HG03442 (cell line): ENCODE data around the gene FXYD2.
"Not testable (repeated sequence)": the region's sequence is repeated elsewhere in the genome, so short reads cannot be mapped to it uniquely, and the experiment has no call there.

Source experiments
- ATAC-seq: cut with Tn5 transposase; IDR thresholded peaks from one replicate; pipeline ENCODE4 v1.9.1; 2021; ENCODE audit warnings: mild to moderate bottlenecking, moderate library complexity; ENCODE audit not compliant: unreplicated experiment

FXYD2 gene

DNA sequence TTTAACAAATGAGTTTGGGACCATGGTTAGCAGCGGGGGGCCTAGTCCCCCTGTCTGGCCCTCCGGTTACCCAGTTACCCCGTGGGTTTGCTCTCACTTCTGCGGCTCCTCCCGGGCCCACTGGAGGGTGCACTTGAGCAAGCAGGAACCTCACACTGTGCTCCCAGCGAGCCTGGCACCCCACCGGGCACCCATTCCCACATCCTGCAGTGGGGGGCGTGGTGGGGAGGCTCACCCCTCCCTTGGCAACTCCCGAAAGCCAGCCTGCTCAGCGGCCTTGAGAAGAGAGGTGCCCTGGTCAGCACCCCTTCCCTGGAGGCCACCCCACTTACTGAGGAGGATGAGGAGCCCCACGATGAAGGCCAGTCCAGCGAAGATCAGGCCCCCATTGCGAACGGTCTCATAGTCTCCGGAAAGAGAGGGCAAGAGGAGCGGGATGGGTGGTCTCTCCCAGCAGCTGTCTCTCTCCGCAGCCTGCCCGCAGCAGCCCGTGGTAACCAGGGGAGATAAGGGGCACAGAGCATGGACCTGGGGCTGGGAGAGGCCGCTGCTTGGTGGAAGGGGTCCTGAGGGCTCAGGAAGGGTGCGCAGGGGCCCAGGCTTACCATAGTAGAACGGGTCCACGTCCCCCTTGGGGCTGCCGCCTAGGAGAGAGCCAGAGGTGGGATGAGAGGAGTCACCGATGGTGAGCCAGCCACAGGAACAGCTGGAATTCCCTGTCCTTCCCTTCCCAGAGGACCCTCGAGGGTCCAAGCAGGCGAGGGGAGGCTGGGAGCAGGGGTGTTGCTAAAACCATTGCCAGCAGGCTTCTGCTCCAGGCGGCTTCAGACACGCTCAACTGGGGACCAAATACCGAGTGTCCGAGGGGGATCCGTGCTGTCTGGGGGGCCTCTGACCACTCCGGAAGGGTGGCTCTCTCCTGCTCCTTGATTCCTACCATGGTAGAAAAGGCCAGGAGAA lies 2.2 kb downstream of the FXYD2 start:
- no peak for ATAC-seq

DNA sequence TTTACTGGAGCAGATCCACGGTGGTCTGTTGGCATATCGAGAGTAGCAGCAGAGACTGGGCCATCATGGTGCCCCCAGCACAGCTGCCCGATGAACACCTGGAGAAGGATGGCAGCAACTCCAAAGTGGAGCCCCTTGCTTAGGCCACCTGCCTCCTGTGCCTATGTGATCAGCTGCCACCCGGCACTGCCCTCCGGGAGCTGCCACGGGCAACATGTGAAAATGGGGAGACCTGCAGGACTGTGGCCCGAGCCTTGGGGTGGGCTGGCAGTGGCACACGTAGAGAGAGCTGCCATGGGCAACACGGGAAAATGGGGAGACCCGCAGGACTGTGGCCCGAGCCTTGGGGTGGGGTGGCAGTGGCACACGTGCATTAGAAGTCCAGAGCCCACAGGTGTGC lies 3.1 kb downstream of the FXYD2 start:
- no peak for ATAC-seq

DNA sequence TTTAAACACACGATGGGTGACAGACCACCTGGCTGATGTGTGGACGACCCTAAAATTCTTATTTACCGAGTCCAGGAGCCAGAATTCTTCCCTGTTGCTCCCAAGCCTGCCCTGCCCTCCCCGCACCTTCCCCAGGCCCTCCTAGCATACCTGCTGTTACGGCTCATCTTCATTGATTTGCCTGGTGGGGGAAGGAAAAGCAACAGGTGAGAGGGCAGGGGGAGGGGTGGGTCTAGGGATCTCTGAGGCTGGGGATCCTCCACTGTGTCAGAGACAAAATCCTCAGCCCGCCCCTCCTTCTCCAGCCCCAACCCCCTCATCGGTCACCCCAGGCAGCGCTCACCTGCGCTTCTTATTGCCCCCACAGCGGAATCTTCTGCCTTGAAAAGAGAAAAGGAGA lies 4.0 kb downstream of the FXYD2 start:
- ATAC-seq, result no peak

DNA sequence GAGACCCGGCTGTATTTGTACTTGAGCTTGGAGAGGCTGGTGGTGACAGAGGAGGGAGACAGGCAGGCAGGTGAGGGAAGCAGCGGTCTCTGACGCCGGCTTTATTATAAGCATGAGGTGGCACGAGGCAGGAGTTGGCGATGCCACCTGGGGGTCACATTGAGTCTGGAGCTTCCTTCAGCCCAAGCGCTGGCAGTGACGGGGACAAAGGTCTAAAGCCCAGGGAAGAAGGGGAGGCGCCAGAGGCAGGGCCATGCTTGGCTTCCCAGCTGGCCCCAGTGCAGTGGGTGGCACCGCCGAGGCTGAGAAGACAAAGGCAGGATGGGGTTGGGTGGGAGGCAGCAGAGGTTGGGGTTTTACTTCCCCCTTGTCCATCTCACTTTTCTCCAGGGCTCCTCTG lies 4.5 kb downstream of the FXYD2 start:
- ATAC-seq, result no peak

DNA sequence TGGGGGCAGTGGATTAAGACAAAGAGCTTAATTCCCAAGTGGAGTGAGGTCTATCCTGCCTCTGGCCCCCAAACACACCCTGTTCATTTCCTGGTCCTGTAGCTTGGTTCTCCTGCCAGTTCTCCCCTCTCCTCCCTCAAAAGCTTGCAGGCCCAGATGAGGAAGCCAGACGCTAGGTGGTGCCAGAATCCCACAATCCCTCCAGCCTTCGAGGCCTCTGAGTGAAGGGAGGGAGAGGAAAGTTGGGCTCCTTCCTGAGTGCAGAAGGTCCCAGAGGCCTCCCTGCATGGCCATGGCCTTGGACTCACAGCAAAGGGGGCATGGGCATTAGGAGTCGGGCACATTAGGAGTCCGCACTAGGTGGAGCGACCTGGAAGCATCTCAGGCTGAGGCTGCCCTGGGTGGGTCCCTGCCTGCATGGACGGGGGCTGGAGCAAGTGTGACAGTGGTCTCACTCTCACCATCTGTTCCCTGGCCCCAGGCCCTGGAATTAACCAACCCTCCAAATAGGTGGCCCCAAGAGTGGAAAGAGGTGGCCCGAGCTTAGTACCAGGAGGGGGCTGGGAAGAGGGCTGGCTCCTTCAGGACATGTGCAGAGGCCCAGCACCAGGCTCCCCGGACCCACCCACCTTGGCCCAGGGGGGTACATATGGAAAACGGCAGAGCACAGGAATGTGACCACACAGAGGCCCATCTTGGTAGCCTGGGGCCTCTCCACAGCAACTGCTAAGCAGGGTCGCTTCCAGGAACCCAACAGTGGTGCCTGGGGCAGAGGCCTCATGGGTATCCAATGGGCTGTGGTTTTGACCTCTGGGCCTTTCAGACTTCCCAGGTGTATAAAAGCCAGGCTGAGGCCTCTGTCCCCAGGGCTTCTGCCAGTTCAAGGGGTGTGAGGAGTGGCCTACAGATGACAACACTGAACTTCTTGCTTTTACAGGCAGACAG lies 5.2 kb downstream of the FXYD2 start:
- ATAC-seq, result no peak

DNA sequence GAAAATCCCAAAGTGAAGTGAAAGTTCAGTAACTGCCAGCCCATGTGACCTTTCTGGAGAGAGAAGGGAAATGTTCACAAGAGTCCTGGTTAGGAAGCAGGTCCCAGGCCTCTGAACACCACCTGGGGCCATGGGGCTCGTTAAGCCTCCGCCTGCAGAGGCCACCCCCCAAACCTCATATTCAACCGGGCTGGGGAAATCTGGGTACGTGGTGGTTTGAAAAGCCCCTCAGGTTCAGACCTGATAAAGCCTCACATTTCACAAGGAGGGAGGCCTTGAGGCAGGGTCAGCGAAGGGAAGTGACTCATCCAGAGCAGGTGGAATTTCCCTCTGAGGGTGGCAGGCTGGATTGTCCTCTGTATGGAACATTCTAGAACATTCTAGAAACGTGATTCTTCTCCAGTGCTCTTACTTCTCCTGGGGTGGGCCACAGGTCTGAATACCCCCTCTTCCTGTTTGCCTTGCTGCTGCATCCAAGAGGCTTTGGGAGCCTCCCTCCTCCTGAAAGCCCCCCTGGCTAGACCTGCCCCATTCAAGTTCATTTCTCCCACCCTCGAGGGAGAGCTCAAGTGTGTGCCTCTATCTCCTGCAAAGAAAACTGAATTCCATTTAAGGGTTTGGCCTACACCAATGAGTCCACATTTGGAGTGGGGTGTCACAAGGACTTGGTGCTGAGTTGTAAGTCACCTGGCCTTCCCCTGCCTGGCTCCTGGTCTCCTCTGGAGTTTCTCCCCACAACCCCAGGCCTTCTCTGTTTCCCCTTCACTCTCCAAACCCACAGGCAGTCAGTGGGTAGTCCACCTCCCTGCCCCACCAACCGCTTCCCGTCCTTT lies 6.3 kb downstream of the FXYD2 start:
- ATAC-seq, result peak; percentile 23

DNA sequence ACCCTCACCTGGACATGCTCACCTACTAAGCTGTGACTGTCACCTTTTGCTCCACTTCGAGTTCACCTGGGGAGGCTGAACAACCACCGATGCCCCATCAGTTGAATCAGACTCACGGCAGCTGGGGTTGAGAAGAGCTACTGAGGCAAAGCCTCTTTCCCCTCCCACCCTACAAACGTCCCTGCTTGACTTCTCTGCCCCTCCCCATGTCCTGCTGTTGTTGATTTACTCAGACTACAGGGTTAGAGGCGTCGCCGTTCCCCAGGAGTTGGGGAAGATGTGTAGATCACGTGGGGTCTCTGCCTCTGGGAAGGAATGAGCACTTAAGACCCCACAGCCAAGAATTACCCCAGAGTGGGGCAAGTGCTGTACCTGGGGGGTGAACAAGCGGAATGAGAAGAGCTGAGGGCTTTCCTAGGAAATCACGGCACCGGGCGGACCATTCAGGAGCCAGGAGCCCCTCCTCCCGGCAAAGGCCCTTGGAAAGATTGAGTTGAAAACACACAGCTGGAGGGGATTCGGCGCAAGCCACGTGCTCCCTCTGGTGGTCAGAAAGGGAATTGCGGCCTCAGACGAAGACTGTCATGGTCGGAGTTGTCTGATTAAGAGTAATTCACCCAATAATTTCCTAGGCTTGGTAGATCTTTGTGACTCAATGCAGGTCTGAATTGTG lies 7.0 kb downstream of the FXYD2 start:
- peak; percentile 30 for ATAC-seq

DNA sequence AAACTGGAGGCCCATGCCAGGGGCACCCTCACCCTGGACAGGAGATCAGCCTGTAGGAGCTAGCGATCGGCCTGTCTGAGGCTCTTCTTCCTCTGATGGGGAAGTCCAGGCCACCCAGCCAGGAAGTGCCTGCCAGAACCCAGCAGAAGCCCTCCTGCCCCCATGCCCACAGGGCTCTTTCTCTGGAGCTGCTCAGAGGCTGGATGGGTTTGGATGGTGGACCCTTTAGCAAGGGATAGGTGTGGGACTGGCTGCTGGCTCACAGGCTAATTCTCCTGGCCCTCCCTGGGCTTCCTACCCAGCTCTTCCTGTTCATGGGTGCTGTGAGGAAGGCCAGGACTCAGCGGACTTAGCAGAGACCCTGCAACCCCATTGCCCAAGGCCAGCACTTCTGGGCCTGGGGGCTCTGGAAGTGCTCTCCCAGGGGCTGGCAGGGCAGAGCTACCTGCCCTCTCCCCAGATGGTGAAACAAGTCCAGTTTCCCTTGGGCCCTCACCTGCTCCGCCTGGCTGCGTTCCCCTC lies 7.6 kb downstream of the FXYD2 start:
- no peak for ATAC-seq

DNA sequence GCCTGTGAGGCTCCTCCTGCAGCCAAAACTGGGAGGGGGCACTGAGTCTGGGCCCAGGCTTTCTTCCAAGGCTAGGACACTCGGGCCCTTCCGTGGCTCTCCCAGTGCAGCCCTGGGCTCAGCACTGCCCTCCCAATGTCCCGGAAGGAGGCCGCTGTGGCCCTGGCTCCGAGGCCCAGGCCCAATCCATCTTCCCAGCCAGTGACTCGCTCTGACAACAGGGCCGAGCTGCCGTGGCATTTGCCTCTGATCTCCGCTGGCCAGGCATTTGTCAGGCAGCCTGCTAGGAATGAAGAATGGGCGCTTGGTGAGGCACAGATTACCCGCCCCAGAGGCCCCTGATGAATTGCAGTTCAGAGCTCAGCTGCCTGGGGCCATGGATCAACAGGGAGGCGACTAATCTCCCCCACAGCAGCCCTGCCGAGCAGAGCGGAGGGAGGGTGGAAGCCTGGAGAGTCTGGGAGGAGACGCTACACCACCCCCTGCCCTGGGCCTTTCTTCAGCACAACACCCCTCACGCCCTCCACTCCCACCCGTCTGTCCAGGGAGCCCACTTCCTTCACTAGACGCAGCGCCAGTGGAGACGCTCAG lies 8.3 kb downstream of the FXYD2 start:
- ATAC-seq, result no peak

DNA sequence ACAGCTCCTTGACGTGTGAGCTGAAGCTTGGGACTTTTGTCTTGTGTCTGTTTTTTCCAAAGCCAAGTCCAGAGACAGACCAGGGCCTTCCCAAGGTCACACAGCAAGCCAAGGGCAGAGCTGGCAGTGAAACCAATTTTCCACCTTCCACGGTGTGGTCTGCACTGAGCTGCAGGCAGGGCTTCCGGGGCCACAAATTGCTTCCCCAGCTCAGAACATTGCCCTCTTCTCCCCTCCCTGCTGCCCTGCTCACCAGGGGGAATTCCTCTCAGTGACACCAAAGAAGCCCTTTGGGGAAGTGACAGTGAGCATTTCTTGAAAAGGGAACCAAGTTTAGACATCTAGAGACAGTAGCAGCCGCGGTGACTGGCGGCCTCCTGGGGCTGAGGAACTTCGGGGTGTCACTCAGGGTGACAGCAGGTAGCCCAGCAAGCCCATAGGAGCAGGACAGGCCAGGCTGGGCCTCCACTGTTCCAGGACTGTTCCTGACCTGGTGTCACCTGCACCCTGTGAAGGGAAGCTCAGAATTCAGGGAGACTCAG lies 9.2 kb downstream of the FXYD2 start:
- peak; percentile 55 for ATAC-seq

DNA sequence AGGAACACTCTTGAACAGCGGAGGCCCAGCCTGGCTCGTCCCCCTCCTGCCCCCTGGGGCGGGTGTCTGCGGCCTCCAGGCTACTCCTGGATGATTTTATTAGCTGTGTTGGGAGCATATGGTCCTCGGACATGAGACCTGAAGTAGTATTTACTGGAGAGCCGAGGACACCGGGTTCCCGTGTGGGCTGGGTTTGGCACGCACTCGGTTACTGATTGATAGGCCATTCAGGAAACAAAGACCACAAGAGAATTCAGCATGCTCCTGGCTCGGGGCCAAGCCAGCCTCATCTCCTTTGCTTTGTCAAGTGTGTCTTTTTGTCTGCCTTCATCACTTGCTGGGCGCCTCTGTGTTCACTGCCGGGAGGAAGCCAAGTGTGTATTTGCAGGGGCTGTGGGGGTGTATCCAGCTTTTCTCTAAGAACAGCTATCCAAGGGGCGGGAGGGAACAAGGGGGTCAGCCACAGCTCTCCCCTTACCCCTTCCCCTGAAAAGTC lies 9.7 kb downstream of the FXYD2 start:
- peak; percentile 23 for ATAC-seq

DNA sequence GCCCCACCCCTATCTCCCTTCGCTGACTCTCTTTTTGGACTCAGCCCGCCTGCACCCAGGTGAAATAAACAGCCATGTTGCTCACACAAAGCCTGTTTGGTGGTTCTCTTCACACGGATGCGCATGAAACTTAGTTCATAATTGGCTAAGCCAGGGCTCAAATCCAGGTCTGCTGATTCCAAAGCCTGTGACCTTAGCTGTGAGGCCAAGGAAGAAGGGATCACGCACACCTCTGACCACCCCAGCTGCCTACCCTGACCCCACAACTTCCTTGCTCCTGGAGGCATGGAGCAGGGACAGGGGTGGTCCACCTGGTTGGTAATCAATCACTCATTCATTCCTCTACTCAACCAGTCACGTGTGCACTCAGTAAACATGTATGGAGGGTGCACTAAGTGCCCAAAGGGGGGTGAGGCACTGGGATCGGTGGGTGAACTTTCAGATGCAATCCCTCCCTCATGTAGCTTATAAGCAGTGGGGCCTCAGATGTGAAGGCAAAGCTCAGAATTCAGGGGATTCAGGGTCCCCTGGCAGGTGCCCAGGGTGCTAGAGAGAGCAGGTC lies 10.3 kb downstream of the FXYD2 start:
- ATAC-seq, result no peak

DNA sequence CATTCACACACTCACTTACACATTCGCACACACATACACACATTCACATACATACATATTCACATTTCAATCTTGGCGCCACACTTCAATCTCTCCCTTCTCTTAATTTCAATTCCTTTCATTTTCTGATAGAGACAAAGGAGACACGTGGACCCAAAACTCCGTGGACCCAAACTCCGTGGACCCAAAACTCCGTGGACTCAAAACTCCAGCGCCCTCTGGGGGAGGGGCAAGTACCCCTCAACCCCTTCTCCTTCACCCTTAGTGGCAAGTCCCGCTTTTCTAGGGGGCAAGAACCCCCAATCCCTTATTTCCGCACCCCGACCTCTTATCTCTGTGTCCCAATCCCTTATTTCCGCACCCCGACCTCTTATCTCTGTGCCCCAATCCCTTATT lies 14.5 kb downstream of the FXYD2 start:
- ATAC-seq, result not testable (repeated sequence)

DNA sequence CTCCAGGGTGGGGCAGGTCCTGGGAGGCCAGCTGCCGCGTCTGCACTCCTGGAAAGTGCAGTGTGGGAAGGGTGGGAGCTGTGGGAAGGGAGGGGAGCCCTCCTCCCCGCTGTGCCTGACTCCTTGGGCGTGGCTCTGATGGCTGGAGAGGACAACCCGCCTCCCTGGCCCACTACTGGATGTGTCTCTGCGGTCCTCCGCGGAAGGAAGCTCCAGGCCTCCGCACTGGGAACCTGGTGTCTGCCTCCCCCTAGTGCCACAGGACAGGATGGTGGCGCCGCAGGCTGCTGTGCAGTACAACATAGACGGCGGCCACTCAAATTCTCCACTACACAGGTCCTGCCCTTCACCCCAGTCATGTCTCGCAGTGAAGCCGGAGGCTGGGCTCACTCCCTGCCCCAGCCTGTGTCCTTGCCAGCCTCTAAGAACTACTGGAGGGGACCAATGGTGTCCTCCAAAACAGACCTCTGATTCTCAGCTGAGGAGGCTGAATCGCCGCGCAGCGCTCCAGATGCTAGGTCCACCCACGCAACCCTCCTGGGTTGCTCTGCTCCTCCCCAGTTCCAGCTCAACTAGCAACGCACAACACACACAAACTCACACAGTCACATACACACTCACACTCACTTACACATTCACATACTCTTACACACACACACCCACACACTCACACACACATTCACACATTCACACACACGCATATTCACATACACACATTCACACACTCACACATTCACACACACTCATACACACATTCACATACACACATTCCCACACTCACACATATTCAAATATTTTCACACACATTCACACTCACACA lies 15.1 kb downstream of the FXYD2 start:
- no peak for ATAC-seq

DNA sequence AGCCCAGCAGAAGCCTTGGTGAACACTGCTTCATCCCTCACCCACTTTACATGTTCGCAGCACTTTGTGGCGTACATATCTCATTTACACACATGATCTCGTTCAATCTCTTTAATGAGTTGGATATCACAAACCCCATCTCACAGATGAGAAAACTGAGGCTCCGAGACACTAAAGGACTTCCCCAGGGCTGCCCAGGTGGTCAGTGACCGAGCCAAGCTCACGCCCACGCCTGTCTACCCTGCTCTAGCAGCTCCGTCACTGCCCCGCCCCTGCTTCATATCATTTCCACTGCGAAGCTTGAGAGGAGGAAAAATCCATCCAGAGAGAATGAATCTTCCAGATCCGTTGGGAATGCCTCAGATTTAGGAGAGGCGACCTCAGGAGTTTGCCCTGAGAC lies 15.8 kb downstream of the FXYD2 start:
- ATAC-seq, result no peak

DNA sequence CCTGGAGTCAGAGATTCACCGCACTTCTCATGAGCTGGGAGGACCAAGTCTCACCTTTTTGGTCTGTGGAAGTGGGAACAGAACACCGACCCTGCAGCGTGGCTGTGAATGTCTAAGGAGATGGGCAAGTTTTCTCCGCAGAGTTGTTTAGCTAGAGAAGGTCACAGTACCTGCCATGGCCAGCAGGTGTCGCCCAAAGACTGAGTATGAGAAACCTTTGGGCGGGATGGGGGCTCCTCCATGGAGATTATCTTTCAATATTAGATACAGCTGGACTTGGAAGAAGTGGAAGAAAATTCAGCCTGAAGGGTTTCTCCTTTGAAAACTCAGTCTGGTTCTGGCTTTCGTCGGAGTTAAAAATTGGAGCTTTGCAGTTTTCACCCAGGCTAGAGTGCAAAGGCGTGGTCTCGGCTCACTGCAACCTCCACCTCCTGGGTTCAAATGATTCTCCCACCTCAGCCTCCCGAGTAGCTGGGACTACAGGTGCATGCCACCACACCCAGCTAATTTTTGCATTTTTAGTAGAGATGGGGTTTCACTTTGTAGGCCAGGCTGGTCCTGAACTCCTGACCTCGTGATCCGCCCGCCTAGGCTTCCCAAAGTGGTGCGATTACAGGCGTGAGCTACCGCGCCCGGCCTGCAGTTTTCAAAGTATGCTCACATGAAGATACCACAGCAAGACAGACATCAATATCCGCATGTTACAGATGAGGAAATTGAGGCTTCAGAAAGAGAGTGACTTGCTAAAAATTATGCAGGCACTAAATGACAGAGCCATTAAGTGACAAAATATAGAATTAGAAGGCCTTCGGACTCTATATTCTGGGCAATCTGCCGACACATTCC lies 16.8 kb downstream of the FXYD2 start:
- no peak for ATAC-seq

DNA sequence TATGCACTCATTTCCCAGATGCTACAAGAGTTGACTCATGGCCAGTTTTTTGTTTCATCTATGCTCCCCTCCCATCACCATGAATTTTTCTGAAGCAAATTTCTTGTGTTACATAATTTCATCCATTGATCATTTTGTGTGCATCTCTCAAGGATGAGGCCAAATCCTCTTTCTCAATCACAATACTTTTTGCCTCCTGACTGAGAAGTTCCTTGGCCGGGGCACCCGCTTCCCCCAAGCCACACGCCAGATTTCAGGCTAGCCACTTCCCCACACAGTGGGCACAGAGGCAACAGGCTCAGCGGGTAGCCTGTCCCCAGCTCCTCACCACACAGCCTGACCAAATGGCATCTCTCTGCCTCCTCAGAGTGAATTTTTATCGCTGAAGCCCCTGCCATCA lies 17.7 kb downstream of the FXYD2 start:
- no peak for ATAC-seq
